ENCODE data around the gene VASP. TPM values are rescaled to one million over a fixed set of nuclear protein-coding genes. Genes with fewer than 3 reads are reported as not detected.

VASP gene
- total and polyA plus RNA-seq, 9 of the 15 experiments (the other 6 are each of a cell fraction or from before 2014, with no cell fraction given): 16.7 to 261 (median 112) TPM

- TF ChIP-seq RNF219 (CRISPR knock-in tag; IDR thresholded peaks at IDR 0.05) (no peak), ZNF431 (CRISPR knock-in tag; IDR thresholded peaks at IDR 0.05) (no peak), U2AF1 (optimal IDR thresholded peaks at IDR 0.05; ENCODE audit: low read depth, low read length) (no peak), NFE2L1 (tag; IDR thresholded peaks at IDR 0.05; ENCODE audit: borderline replicate concordance, low read depth) (no peak), CCAR2 (IDR thresholded peaks at IDR 0.05; ENCODE audit: low read depth, low read length) (no peak), ZNF740 (CRISPR knock-in tag; IDR thresholded peaks at IDR 0.05) (peak; percentile 85), ZNF740 (tag; IDR thresholded peaks at IDR 0.05) (no peak; a peak in 1 of 4 replicates), ETV1 (tag; conservative IDR thresholded peaks at IDR 0.05; ENCODE audit: low read depth) (peak; percentile 92), NR3C1 (CRISPR knock-in tag; IDR thresholded peaks at IDR 0.05) (no peak), DMBX1 (CRISPR knock-in tag; IDR thresholded peaks at IDR 0.05; ENCODE audit: borderline replicate concordance) (no peak), ZNF239 (CRISPR knock-in tag; IDR thresholded peaks at IDR 0.05) (no peak), ZNF232 (CRISPR knock-in tag; IDR thresholded peaks at IDR 0.05) (no peak), ETV6 (IDR thresholded peaks at IDR 0.05; ENCODE audit: borderline replicate concordance in 1 of 2, low read depth in 2 of 2, low read length in 1 of 2) (no peak), ETV6 (CRISPR knock-in tag; IDR thresholded peaks at IDR 0.05; ENCODE audit: borderline replicate concordance) (no peak)
- TF ChIP-seq, protein P1, sequence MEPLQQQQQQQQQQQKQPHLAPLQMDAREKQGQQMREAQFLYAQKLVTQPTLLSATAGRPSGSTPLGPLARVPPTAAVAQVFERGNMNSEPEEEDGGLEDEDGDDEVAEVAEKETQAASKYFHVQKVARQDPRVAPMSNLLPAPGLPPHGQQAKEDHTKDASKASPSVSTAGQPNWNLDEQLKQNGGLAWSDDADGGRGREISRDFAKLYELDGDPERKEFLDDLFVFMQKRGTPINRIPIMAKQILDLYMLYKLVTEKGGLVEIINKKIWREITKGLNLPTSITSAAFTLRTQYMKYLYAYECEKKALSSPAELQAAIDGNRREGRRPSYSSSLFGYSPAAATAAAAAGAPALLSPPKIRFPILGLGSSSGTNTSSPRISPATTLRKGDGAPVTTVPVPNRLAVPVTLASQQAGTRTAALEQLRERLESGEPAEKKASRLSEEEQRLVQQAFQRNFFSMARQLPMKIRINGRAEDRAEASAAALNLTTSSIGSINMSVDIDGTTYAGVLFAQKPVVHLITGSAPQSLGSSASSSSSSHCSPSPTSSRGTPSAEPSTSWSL (CRISPR knock-in tag; IDR thresholded peaks at IDR 0.05; ENCODE audit: borderline replicate concordance): no peak
- TF ChIP-seq, protein P2, sequence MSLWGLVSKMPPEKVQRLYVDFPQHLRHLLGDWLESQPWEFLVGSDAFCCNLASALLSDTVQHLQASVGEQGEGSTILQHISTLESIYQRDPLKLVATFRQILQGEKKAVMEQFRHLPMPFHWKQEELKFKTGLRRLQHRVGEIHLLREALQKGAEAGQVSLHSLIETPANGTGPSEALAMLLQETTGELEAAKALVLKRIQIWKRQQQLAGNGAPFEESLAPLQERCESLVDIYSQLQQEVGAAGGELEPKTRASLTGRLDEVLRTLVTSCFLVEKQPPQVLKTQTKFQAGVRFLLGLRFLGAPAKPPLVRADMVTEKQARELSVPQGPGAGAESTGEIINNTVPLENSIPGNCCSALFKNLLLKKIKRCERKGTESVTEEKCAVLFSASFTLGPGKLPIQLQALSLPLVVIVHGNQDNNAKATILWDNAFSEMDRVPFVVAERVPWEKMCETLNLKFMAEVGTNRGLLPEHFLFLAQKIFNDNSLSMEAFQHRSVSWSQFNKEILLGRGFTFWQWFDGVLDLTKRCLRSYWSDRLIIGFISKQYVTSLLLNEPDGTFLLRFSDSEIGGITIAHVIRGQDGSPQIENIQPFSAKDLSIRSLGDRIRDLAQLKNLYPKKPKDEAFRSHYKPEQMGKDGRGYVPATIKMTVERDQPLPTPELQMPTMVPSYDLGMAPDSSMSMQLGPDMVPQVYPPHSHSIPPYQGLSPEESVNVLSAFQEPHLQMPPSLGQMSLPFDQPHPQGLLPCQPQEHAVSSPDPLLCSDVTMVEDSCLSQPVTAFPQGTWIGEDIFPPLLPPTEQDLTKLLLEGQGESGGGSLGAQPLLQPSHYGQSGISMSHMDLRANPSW (CRISPR knock-in tag; IDR thresholded peaks at IDR 0.05): no peak
These were observed 14.4 kb upstream of the VASP start (continued) for GRCh38 chr19:45492627-45493470.

Measured in K562 (cell line).